K562 (cell line): ENCODE data around the gene WHAMM. TPM values are rescaled to one million over a fixed set of nuclear protein-coding genes. Genes with fewer than 3 reads are reported as not detected.

ENCODE experiments used
- ATAC-seq: fragments of 200-7000 bp; cut with Tn5 transposase; 3 replicates; pipeline ENCODE4 v1.9.1; 2020; ENCODE audit warnings: moderate library complexity
- BruUV-seq: library from RNA; stranded (reverse); fragments of 400-500 nt; replicated peaks from 2 replicates; lab custom pipeline; 2021; lab: Mats Ljungman, UMichigan
- CTCF ChIA-PET: fragments of 300-600 bp; formaldehyde crosslinking; extraction: SDS; loops from one replicate; lab custom pipeline; 2021; ENCODE audit warnings: low intra/inter-chr PET ratio; lab: Yijun Ruan, JAX
- POLR2A ChIA-PET: fragments of 300-600, 350-650 bp; sonication (Branson Sonifier 250); formaldehyde crosslinking; extraction: SDS; loops from one replicate; lab custom pipeline; 2021; ENCODE audit warnings: antibody characterized with exemption, inconsistent platforms; lab: Yijun Ruan, JAX
- DNase-seq, 4 experiments: peaks; one replicate each; pipeline versions ENCODE4 v3.0.0 to v3.0.0-alpha.2; 2011 to 2018; ENCODE audit warnings: low spot score in 3 of 4, mixed read lengths in 3 of 4; ENCODE audit errors: extremely low read depth in 1 of 4
- FAIRE-seq: peaks from 2 replicates; lab custom pipeline; 2011; peaks lifted over from hg19 to GRCh38; lab: Jason Lieb, UNC
- H2AFZ ChIP-seq: 2 replicates; pipeline ENCODE4 v1.6.0; 2011; ENCODE audit warnings: low read depth, low read length, control low read depth, inconsistent platforms
- H3K27ac ChIP-seq: fragments of 200-600 bp; 3 replicates; pipeline ENCODE4 v1.8.0; 2011; ENCODE audit warnings: low read depth, mild to moderate bottlenecking, control low read depth, inconsistent platforms, low read length, moderate library complexity, mixed read lengths; ENCODE audit errors: extremely low read depth
- H3K27me3 ChIP-seq, 2 experiments: fragments of 300-600 bp in 1 of 2; 2 replicates in 1 of 2; 3 replicates in 1 of 2; pipeline versions ENCODE4 v1.6.0 to v1.8.0; 2011; ENCODE audit warnings: inconsistent platforms in 2 of 2, low read length in 2 of 2, mild to moderate bottlenecking in 1 of 2, mixed read lengths in 1 of 2, moderate library complexity in 1 of 2; ENCODE audit not compliant: control insufficient read depth in 2 of 2, insufficient read depth in 2 of 2
- H3K36me3 ChIP-seq: fragments of 300-600 bp; 3 replicates; pipeline ENCODE4 v1.8.0; 2011; ENCODE audit warnings: mild to moderate bottlenecking, low read length, inconsistent platforms; ENCODE audit not compliant: control insufficient read depth, insufficient read depth
- H3K4me1 ChIP-seq, 2 experiments: fragments of 200-600 bp in 1 of 2; replicated peaks in 1 of 2; 2 replicates in 1 of 2; 3 replicates in 1 of 2; pipeline versions ENCODE4 v1.5.1 to v1.8.0; 2011; ENCODE audit warnings: inconsistent platforms in 2 of 2, low read length in 2 of 2, mild to moderate bottlenecking in 1 of 2, mixed read lengths in 1 of 2, moderate library complexity in 1 of 2; ENCODE audit not compliant: control insufficient read depth in 2 of 2, insufficient read depth in 2 of 2
- H3K4me2 ChIP-seq: 2 replicates; pipeline ENCODE4 v1.6.1; 2011; ENCODE audit warnings: low read length, control low read depth, inconsistent platforms, mixed read lengths; ENCODE audit not compliant: insufficient read depth
- H3K4me3 ChIP-seq: fragments of 200-600 bp; sonication (generic), shearing (Covaris generic); 2 replicates; pipeline ENCODE4 v1.5.1; 2016; ENCODE audit warnings: control low read depth, inconsistent platforms
- H3K79me2 ChIP-seq: fragments of 200-600 bp; 3 replicates; pipeline ENCODE4 v1.8.0; 2011; ENCODE audit warnings: low read length, inconsistent platforms; ENCODE audit not compliant: control insufficient read depth, insufficient read depth
- H3K9ac ChIP-seq, 2 experiments: 2 replicates each; pipeline versions ENCODE4 v1.6.0 to v1.6.1; 2011; ENCODE audit warnings: low read depth in 2 of 2, low read length in 2 of 2, control low read depth in 1 of 2, inconsistent platforms in 1 of 2, mild to moderate bottlenecking in 1 of 2, mixed read lengths in 1 of 2; ENCODE audit not compliant: insufficient read depth in 1 of 2
- H3K9me1 ChIP-seq: one replicate; pipeline ENCODE4 v1.6.0; 2011; ENCODE audit warnings: inconsistent platforms, mild to moderate bottlenecking, low read length, moderate library complexity; ENCODE audit not compliant: control insufficient read depth, insufficient read depth
- H3K9me3 ChIP-seq: replicated peaks from 2 replicates; pipeline ENCODE4 v1.5.1; 2011; ENCODE audit warnings: low read depth, low read length, inconsistent platforms; ENCODE audit not compliant: control insufficient read depth, insufficient read depth
- H4K20me1 ChIP-seq: replicated peaks from 2 replicates; pipeline ENCODE4 v1.6.1; 2011; ENCODE audit warnings: low read length, inconsistent platforms, mixed read lengths; ENCODE audit not compliant: control insufficient read depth, insufficient read depth
- ATF6 ChIP-seq: sonication (generic); formaldehyde crosslinking; IDR thresholded peaks from 2 replicates; pipeline ENCODE4 v1.4.0; 2020; ENCODE audit warnings: mild to moderate bottlenecking, missing genetic modification reagents
- CEBPG ChIP-seq, 3 experiments: fragments of 200-800 bp in 1 of 3; sonication (Bioruptor generic) in 1 of 3; sonication (generic) in 1 of 3; formaldehyde crosslinking in 1 of 3; IDR thresholded peaks in 2 of 3; conservative IDR thresholded peaks in 1 of 3; 2 replicates each; pipeline versions ENCODE4 v1.6.1 to v1.8.0; 2016 to 2022; ENCODE audit warnings: missing compliant biosample characterization in 2 of 3, missing genetic modification characterization in 2 of 3, mild to moderate bottlenecking in 1 of 3, missing genetic modification reagents in 1 of 3
- ZNF511 ChIP-seq: sonication (generic); formaldehyde crosslinking; IDR thresholded peaks from 2 replicates; pipeline ENCODE4 v1.8.0; 2022; ENCODE audit warnings: mild to moderate bottlenecking, missing genetic modification reagents
- WGBS: fragments of 100-300 bp; shearing (Covaris generic); methylation state at CpG from one replicate; pipeline ENCODE4 v1.1.6; 2016; ENCODE audit warnings: low coverage, mixed read lengths; ENCODE audit not compliant: insufficient coverage; ENCODE audit errors: missing lambda C conversion rate; 5-methylcytosine and 5-hydroxymethylcytosine counted together
- in situ Hi-C: fragments of 300-500 bp; cut with MboI; formaldehyde crosslinking; loops from 4 replicates; pipeline ENCODE4 v1.15.0; 2018; ENCODE audit warnings: inconsistent platforms, mixed read lengths
- intact Hi-C: fragments of 100-400 bp; cut with micrococcal nuclease; formaldehyde crosslinking; loops from 2 replicates; pipeline ENCODE4 v1.14.2; 2022
- polyA plus RNA-seq, 8 experiments: library from polyadenylated mRNA; depleted of rRNA in 4 of 8; stranded (reverse) in 5 of 8; unstranded in 3 of 8; fragments of >200 nt; fragmentation: Nextera tagmentation in 2 of 8; fragmentation: Illumina TruSeq in 1 of 8; extraction: Ambion mirVana in 2 of 8; extraction: Trizol in 1 of 8; gene quantifications; 2 replicates each; pipeline versions ENCODE4 v1.2.1 to v1.2.3, GENCODE V29; 2011 to 2014; ENCODE audit warnings: inconsistent platforms in 1 of 8, missing spikeins in 1 of 8
- total RNA-seq, 7 experiments: library from RNA; depleted of rRNA in 6 of 7; stranded (reverse); fragments of >200 nt in 6 of 7; fragmentation: Illumina TruSeq in 2 of 7; extraction: Trizol in 2 of 7; gene quantifications; 2 replicates each; pipeline versions ENCODE4 v1.2.1 to v1.2.3, GENCODE V29; 2011 to 2021; ENCODE audit warnings: low replicate concordance in 1 of 7
- TF ChIP-seq, protein P1 (sequence below), 2 experiments: fragments of 450-650 bp in 1 of 2; sonication (generic) in 1 of 2; formaldehyde crosslinking in 1 of 2; IDR thresholded peaks in 1 of 2; conservative IDR thresholded peaks in 1 of 2; 2 replicates each; pipeline versions ENCODE4 v1.6.1 to v1.8.1; 2016 to 2023; ENCODE audit warnings: mild to moderate bottlenecking in 2 of 2, moderate library complexity in 2 of 2, inconsistent platforms in 1 of 2, missing genetic modification reagents in 1 of 2

The WHAMM gene
- total and polyA plus RNA-seq, 9 of the 15 experiments (the other 6 are each of a cell fraction or from before 2014, with no cell fraction given): 2.0 to 4.8 (median 3.6) TPM

DNA sequence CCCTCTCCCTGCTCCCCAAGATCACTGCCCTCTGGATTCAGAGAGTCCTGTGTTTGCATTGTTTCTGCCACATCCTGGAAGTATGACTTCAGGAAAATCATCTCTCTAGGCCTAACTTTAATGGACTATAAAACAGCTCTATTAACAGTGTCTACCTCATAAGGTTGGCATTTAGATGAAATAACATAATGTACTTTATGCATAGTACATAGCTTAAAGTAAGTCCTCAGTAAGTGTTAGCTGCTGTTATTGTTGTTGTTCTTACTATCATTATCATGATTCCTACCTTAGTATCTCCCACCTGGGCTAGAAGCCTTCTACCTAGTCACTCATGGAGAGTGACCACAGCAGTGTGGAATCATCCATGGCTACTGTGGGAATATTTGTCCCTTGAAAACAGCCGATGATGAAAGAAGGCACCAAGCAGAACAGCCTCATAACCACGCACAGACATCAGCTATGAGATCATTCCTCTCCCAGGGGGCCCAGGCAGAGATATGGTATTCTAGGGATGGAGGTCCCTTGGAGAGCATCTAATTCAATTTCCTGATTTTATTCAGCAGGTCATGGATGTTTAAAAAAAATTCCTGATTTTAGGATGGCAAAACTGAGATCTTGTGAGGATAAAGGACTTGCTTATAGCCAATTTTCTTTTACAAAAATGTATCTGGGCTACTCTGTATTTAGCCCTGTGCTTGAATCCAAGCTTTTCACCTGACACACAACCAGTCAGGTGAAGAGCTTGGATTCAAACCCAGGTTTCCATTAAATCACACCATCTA lies 5.4 kb upstream of the WHAMM start:
- CTCF ChIA-PET: no interaction called here
- no peak overlapping the region for H3K27ac ChIP-seq
- H3K9me1 ChIP-seq: peaks cover 4% of the 10 kb centered on the region
- no peaks in the 10 kb centered on the region for H4K20me1 ChIP-seq
- no peak overlapping the region for H3K4me3 ChIP-seq
- 75% methylated on average over 2 of the region's 2 CpGs for WGBS
- no peaks in the 10 kb centered on the region for H3K79me2 ChIP-seq
- H3K36me3 ChIP-seq: no peaks in the 10 kb centered on the region
- H2AFZ ChIP-seq: no peak overlapping the region
- BruUV-seq: no TSS peak
- FAIRE-seq: no peak
- no peak for ATAC-seq
- intact Hi-C loops (loop anchor here (10.0 kb wide), 1 partner anchor 159 kb away; the partner anchor contains the start of gene CPEB1), in situ Hi-C loops (no loop called here)
- POLR2A ChIA-PET: interaction anchor here (0.6 to 2.2 kb wide), 7 partner anchors 33 to 264 kb away, joined by 3 to 6 read pairs (median 5); partner anchors contain the start of genes RAMAC and RPS17
- peaks cover 27 to 38% of the 10 kb centered on the region in 2 experiments for H3K4me1 ChIP-seq
- H3K9ac ChIP-seq: no peak overlapping the region
- H3K27me3 ChIP-seq: no peaks in the 10 kb centered on the region
- no peaks in the 10 kb centered on the region for H3K9me3 ChIP-seq
- no peak for DNase-seq
- no peak; the same call in 1 of the 2 replicates for TF ChIP-seq CEBPG (CRISPR knock-in tag; IDR thresholded peaks at IDR 0.05)
- TF ChIP-seq CEBPG (tag; conservative IDR thresholded peaks at IDR 0.05 in 1 of 2, IDR thresholded peaks at IDR 0.05 in 1 of 2): 0 out of 4 replicates have a peak, but pooled peaks of 1 of the 2 experiments have one; percentile 20
- no peak for TF ChIP-seq ATF6 (CRISPR knock-in tag)
- no peak for TF ChIP-seq ZNF511 (CRISPR knock-in tag)
- TF ChIP-seq, protein P1, sequence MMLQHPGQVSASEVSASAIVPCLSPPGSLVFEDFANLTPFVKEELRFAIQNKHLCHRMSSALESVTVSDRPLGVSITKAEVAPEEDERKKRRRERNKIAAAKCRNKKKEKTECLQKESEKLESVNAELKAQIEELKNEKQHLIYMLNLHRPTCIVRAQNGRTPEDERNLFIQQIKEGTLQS (IDR thresholded peaks at IDR 0.05): peak; percentile 60; the same call in 1 of the 2 replicates
- TF ChIP-seq, protein P1 (CRISPR knock-in tag; conservative IDR thresholded peaks at IDR 0.05): no peak
- no peak overlapping the region for H3K4me2 ChIP-seq
